GM15510 (cell line): ENCODE results near the gene LRRC4B.

Source experiments
- POLR2A ChIP-seq: IDR thresholded peaks from 3 replicates; pipeline ENCODE4 v1.6.1; 2011; ENCODE audit warnings: borderline replicate concordance; ENCODE audit not compliant: insufficient read length; ENCODE audit errors: extremely low read depth

LRRC4B gene

DNA sequence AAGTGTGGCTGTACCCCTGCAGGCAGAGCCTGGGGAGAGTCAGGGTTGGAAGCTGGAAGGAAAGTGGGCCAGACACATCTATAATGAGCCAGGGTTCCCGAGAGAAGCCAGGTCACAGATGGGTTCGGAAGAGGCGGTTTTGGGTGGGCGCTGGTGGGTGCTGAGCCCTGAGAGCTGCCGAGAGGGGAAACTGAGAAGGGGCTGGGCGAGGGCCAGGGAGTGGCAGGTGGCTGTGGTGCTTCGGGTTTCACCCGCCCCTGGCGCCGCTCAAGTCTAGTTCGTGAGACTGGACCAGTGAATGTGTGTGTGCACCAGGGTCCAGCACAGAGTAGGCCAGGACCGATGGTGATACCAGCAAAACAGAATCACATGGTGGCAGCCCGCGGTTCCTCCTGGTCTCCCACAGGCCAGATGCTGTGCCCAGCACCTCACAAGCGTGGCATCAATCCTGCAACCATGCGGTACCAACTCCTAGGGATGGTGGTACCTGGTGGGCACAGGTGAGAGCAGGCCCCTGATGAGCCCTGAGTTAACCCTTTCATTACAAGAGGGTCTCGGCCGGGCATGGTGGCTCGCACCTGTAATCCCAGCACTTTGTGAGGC lies 1.8 kb upstream of the LRRC4B start:
- TF ChIP-seq POLR2A, result no peak

DNA sequence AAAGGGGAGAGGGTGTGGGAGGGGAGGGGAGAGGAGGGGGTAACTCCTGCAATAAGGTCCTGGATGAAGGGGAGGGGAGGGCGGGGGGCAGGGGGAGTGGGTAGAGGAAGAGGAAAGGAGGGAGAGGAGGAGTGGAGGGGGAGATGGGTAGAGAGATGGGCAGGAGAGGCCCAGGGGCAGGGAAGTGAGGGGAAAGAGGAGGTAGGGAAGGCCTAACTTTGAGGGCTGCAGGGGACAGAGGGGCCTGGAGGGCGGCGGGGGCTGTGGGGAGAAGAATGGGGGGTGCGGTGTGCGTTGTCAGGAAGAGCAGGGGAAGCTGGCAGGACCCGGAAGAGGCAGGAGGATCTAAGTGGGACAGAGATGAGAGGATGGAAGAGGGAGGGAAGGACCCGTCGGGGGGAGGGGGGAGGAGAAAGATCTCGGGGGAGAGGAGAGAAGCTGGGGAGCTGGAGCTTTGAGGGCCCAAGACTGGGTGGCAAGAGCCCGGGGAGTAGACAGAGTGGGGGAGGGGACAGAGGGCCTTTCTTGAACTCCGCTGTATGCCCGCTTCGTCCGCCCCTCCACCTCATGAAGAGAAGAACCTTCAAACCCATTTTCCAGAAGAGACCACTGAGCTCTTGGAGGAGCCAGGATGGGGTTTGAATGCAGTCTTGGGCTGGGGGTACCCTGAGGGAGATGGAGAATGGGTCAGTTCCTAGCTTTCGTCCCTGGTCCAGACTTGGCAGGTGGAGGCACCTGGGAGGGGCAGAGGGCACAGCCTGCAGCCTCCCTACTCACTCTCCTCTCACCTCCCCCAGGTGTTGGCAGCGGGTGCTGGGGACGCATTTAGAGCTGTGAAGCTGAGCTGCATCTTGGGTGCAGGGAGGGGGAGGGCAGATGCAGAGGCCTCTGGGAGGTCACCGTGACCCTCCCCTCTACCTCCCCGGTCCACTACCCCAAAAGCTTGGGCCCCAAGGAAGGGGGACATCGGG lies 778 bp upstream of the LRRC4B start:
- TF ChIP-seq POLR2A, result no peak

DNA sequence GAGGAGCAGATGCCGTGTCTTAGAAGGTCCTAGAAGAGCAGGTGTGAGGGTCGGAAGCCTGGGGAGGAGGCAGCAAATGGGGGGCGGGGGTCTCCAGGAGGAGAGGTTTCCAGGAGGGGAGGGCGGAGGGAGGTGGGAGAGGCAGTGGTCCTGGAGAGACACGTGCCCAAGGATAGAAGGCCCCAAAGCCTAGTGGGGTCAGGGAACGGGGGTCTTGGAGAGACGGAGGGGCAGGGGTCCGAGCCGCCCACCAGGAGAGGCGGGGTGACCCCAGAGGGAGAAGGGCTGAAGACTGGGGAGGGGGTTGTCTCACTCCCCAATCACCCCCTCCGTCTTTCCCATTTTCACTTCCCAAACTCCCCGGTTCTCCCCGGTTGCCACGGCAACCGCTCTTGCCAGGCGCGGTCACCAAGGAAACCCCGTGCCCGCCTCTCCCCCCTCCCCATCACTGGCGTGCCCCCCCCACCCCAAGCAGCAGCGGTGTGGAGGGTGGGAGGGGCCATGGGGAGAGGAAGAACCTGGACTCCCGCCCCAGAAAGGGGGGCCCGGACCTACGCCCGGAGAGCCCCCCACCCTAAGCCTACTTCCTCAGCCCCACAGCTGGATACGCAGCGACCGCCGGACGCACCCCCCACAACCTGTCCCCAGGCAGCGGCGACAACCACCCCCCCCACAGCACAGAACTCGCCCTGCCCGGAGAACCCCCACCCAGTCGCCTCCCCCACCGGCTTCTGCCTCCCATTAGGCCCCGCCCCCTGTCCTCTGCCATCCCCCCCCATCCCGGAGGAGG lies 988 bp downstream of the LRRC4B start:
- no peak for TF ChIP-seq POLR2A

DNA sequence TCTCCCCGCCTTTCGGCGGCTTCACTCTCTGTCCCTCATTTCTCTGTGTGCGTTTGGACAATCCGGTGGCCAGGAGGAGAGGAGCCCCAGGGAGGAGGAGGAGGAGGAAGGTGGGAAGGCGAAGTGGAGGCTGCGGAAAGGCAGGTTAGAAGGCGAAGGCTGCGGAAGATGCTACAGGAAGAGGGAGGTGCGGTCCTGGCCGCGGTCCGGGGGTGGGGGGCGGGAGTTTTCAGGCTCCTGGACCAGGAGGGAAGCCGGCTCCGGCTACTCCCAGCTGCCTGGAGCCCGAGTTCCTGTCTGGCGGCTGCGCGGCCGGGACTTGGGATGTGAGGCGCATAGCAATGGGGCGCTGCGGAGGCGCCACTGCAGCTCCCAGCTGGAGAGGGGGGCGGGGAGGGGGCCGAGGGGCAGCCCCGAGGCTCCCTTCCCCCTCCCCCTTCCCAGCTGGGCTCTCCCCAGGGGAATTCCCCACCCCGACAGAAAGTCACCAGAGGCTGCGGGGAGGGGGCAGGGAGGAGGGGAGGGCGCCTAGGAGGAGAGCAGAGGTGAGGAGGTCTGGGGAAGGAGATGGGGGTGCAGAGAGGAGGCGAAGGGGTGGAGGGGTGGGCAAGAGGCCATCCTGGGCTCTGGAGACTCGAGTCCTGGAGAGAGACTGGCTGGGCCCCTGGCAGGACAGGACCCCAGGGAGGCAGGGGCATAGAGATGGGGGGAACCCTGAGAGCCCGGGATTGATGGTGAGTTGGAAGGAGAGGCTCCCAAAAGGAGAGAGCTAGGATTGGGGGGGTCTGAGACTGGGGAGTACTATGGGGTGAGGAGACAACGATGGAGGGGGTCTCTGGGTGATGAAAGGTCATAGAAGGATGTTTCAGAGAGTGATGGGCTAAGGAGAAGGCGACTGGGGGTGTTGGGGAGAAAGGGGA lies 2.0 kb downstream of the LRRC4B start:
- TF ChIP-seq POLR2A, result no peak

DNA sequence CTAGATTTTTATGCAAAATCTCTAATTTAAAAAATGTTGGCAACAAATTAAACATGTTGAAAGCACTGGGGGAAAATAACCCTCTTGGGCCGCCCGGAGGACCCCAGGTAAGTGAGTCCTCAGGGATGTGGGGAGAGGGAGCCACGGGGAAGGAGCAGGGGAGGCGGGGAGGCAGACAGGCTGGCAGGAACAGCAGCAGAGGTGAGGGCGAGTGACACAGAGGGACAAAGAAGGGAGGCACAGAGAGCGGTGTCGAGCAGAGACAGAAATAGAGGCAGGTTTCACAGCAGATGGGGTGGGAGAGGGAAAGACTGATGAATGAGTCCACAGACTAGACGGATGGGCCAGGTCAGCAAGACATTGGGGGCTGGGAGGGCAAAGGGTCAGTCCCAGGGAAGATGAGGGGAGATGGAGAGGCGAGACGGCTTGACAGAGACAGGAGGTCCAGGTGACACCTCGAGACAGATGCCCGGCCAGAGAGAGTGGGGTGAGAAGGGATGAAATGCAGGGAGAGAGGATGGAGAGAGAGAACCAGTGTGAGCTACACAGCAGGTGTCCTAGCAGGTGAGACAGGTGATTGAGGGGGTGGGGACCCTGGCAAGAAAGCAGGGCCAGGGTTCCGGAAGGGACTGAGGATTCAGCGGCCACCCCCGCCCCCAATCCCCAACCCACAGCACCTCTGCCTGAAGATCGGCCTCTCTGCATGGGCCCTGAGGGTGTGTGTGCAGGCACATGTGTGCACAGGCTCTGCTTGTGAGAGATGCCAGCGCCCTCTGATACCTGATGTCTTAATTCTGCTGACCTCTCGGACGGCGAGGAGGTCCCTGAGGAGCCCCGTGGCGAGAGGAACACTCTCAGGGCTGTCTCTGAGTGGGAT lies 3.8 kb downstream of the LRRC4B start:
- TF ChIP-seq POLR2A, result no peak

DNA sequence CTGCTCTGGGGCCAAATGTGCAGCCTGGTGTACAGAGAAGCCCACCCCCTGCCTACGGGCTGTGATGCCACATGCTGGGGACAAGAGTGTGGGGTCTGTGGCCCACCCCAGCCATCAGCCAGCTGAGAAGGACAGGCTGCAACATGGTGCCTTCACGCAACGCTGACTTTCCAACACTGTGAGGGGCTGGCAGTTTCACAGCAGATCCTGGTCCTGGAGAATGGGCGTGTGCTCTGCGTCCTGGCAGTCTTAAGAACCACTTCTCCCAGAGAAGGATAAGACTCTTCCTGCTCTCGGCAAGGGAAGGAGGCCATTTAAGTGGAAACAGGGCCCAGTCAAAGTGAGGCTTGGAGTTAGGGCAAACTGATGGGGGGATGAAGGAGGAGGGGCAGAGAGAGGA lies 4.6 kb downstream of the LRRC4B start:
- TF ChIP-seq POLR2A, result no peak

DNA sequence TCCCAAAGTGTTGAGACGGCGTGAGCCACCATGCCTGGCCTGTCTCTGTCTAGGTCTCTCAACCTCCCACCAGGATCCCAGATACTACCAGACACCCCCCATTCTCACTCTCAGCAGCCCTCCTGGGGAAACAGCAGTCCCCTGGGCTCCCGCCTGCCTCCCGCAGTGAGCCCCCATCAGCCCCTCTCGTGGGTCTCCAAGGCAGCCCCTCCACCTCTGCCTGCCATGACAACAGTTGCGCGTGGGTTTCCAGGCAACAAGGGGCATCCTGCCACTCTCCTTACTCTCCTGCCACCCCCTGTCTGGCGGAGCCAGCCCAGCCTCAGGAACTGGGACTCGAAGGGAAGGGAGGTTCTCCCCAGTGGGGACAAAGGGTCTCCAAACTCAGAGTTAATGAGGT lies 5.2 kb downstream of the LRRC4B start:
- no peak for TF ChIP-seq POLR2A

DNA sequence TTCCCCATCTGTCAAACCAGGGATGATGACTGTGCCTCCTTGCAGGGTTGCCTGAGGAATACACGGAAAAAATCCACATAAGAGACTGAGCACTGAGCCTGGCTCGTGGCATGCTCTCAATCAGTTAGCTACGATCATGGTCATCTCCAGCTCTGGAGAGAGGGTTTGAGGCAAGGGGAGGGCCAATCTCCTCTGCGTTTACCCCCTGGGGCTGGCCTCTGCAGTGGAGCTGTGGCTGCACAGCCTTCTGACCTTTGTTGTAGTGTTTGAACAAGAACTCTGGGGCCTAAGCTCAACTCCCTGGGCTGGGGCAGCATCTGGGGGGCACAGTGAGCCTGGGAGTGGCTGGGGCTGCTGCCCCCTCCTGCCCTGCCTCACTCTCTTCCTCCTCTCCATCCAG lies 5.9 kb downstream of the LRRC4B start:
- TF ChIP-seq POLR2A, result no peak

DNA sequence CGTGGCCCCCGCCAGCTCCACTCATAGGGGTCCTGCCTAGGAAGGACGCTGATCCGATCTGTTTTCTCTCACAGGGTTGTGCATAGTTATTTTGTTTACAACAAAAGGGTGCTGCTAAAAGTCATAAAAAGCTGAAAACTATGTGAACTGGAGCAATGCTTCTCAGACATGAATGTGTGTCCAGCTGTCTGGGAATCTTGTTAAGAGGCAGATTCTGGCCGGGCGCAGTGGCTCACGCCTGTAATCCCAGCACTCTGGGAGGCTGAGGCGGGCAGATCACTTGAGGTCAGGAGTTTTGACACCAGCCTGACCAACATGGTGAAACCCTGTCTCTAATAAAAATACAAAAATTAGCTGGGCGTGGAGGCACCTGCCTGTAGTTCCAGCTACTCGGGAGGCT lies 8.6 kb downstream of the LRRC4B start:
- no peak for TF ChIP-seq POLR2A

DNA sequence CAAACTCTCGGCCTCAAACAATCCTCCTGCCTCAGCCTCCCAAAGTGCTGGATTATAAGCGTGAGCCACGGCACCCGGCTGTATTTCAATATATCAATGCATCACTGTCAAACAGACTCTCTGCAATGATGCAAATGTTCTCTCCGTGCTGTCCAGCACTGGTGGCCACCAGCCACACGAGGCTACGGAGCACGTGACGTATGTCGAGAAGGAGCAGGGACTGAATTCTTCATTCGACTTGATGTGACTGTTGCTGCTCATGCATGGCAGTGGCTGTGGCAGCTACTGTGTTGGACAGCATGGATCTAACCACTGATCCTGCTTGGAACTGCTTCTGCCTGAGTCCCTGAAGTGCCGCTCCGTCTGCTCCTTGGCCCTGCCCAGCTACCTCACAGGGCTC lies 9.8 kb downstream of the LRRC4B start:
- TF ChIP-seq POLR2A, result no peak

DNA sequence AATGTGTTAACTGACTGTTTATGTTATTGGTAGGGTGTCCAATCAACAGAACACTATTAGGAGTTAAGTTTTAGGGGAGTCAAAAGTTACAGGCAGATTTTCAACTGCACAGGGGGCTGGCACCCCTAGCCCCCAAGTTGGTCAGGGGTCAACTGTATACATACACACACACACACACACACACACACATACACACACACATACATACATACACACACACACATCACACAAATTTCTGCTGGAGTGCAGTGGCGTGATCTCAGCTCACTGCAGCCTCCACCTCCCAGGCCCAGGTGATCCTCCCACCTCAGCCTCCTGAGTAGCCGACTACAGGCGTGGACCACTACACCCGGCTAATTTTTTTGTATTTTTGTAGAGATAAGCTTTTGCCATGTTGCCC lies 10.2 kb downstream of the LRRC4B start:
- TF ChIP-seq POLR2A, result no peak

DNA sequence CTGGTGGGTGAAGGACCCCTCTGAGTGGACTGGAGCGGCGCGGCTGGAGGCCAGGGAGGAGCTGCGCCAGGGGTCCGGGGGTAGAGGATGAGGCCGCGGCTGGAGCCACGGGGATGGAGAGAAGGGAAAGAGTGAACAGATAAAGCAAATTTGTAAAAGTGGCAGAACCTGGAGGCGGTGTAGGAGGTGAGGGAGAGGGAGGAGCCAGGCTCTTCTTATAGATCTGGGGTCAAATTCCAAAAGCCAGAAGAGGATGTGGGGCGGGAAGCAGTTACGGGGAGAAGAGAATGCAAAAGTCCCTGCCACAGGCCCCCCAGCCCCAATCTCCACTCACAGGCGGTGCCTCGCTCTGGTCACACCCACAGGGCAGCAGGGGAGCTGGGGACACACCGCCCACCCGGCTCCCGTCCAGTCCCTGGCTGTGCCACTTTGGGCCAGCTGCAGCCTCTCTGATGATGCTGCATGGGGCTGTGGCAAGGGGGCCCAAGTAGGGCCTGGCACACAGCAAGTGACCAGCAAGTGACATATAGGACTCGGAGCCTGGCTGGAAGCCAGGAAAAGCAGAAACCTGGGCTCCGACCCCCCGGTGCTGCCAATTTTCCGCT lies 11.1 kb downstream of the LRRC4B start:
- no peak for TF ChIP-seq POLR2A

DNA sequence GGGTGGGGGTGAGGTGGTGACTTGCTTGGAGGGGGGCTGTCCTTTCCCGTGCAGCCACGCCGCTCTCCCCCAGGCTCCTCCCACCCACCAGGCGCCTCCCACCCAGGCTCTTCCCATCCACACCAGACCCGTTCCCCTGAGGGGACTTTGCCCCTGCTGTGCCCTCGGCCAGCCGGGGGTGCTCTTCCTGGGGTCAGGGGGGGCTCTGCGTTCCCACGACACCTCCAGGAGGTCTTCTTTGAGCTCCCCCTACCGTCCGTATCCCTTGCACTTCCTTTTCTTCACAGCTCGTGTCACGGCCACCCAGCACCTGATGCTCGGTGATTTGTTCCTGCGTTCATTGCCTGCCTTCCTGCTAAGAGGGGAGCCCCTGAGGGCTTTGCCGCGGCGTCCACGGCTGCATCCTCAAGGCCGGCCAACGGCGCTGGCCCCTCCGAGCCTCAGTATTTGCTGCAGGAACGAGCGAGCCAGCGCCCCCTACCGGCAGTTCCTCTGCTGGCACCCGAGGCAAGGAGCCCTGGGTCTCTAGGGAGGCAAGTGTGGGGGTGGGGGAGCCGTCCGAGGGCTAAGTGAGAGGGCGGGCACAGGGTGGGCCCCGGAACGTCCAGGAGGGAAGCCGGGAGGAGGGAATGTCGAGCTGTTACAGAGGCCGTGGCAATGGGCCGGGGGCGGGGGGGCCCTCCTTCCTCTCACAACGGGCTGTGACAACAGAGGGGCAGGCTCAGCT lies 11.8 kb downstream of the LRRC4B start:
- no peak for TF ChIP-seq POLR2A
